ENCODE results near the gene CALML6. TPM values are rescaled to one million over a fixed set of nuclear protein-coding genes. Genes with fewer than 3 reads are reported as not detected.
A peak's percentile ranks its signal among the peaks of the same experiment; 100 is the strongest.

Gene CALML6
- total and polyA plus RNA-seq, 2 experiments from 2014 or later = 0.87 TPM; not detected in 1

GRCh38 chr1:1929102-1929638 lies 14.1 kb downstream of the CALML6 start:
- H3K4me1 Mint-ChIP-seq = no peaks in the 10 kb centered on the region
- 0 out of 2 replicates have a peak, but pooled peaks cover 3% of the 10 kb centered on the region for H3K9me2 ChIP-seq (ENCODE audit: insufficient read depth)
- no peak; the same call in 2 of the 3 replicates for ATAC-seq
- H2AFZ ChIP-seq = peak overlapping the region; percentile 74
- H3K4me2 ChIP-seq = no peak overlapping the region
- no peak overlapping the region for H3K27ac ChIP-seq (ENCODE audit: low read depth)
- peaks cover 5% of the 10 kb centered on the region for H3K27me3 Mint-ChIP-seq (ENCODE audit: insufficient read depth, low read depth, poor library complexity)
- H3K4me3 Mint-ChIP-seq = no peak overlapping the region
- no peak for DNase-seq (ENCODE audit: low spot score)
- no peaks in the 10 kb centered on the region for H3K36me3 Mint-ChIP-seq (ENCODE audit: low read depth)
- no peaks in the 10 kb centered on the region for H3K4me1 ChIP-seq (ENCODE audit: insufficient read depth)
- 0 out of 2 replicates have a peak, but pooled peaks cover 10% of the 10 kb centered on the region for H3F3A ChIP-seq (replicated peaks; ENCODE audit: low read depth)
- no peaks in the 10 kb centered on the region for H3K36me3 ChIP-seq (ENCODE audit: insufficient read depth)
- no peak overlapping the region for H3K27ac Mint-ChIP-seq
- H4K20me1 ChIP-seq (replicated peaks; ENCODE audit: insufficient read depth) = no peaks in the 10 kb centered on the region
- no peaks in the 10 kb centered on the region for H3K27me3 ChIP-seq (ENCODE audit: insufficient read depth)
- no peak overlapping the region for H3K4me3 ChIP-seq
- no peak for TF ChIP-seq JUNB (IDR thresholded peaks at IDR 0.05; ENCODE audit: unreplicated experiment)
- TF ChIP-seq ZNF114 (CRISPR knock-in tag; IDR thresholded peaks at IDR 0.05) = no peak
- TF ChIP-seq CREB1 (CRISPR knock-in tag; IDR thresholded peaks at IDR 0.05; ENCODE audit: low read depth) = no peak
- no peak for TF ChIP-seq ZNF462 (CRISPR knock-in tag; IDR thresholded peaks at IDR 0.05)
- no peak for TF ChIP-seq EZH2 (IDR thresholded peaks at IDR 0.05; ENCODE audit: low read depth, unreplicated experiment)
- TF ChIP-seq EZH2phosphoT487 (IDR thresholded peaks at IDR 0.05; ENCODE audit: unreplicated experiment) = no peak
- TF ChIP-seq CTCF (conservative IDR thresholded peaks at IDR 0.05; ENCODE audit: low read depth in 2 of 2) = no peak
- peaks cover 16% of the 10 kb centered on the region for H3K9me3 Mint-ChIP-seq
- H3K79me2 ChIP-seq (replicated peaks; ENCODE audit: insufficient read depth) = no peaks in the 10 kb centered on the region

All from GM23338 (cell line).